PC-9 (cell line): ENCODE measurements around the gene SNRPA1. TPM values are rescaled to one million over a fixed set of nuclear protein-coding genes. Genes with fewer than 3 reads are reported as not detected.

Experiments used
- BruUV-seq: library from RNA; stranded (reverse); fragments of 400-500 nt; replicated peaks from 2 replicates; lab custom pipeline; 2021; lab: Mats Ljungman, UMichigan
- CTCF ChIA-PET: fragments of 300-600 bp; sonication (Branson Sonifier 250); formaldehyde crosslinking; loops from one replicate; lab custom pipeline; 2022; ENCODE audit warnings: antibody characterized with exemption; lab: Charles Lee
- POLR2A ChIA-PET: fragments of 300-600 bp; sonication (Branson Sonifier 250); formaldehyde crosslinking; loops from one replicate; lab custom pipeline; 2022; ENCODE audit warnings: antibody characterized with exemption; ENCODE audit not compliant: unreplicated experiment; lab: Charles Lee
- DNase-seq, 2 experiments: peaks; one replicate each; pipeline versions ENCODE4 v3.0.0 to v3.0.0-alpha.2; 2015 to 2022; ENCODE audit warnings: mixed read lengths in 1 of 2
- H2AFZ ChIP-seq: fragments of 200-600 bp; sonication (generic); 2 replicates; pipeline ENCODE4 v1.8.1; 2017; ENCODE audit warnings: antibody characterized with exemption
- H3F3A ChIP-seq: fragments of 200-600 bp; sonication (generic); 2 replicates; pipeline ENCODE4 v1.8.1; 2017; ENCODE audit warnings: antibody characterized with exemption, mild to moderate bottlenecking, low read depth; ENCODE audit not compliant: insufficient read depth
- H3K27ac ChIP-seq: fragments of 200-600 bp; sonication (generic); 2 replicates; pipeline ENCODE4 v1.6.1; 2016; ENCODE audit warnings: mixed run types
- H3K27me3 ChIP-seq: fragments of 200-600 bp; sonication (generic); 2 replicates; pipeline ENCODE4 v1.6.1; 2016; ENCODE audit warnings: low read depth, mixed run types; ENCODE audit not compliant: insufficient read depth
- H3K36me3 ChIP-seq: fragments of 200-600 bp; sonication (generic); 2 replicates; pipeline ENCODE4 v1.6.1; 2016; ENCODE audit warnings: low read depth, mixed run types
- H3K4me1 ChIP-seq: fragments of 200-600 bp; sonication (generic); replicated peaks from 2 replicates; pipeline ENCODE4 v1.6.1; 2016; ENCODE audit warnings: mixed run types; ENCODE audit not compliant: insufficient read depth
- H3K4me2 ChIP-seq: fragments of 200-600 bp; sonication (generic); 2 replicates; pipeline ENCODE4 v1.6.1; 2017; ENCODE audit warnings: mixed run types
- H3K4me3 ChIP-seq: fragments of 200-600 bp; sonication (generic); 2 replicates; pipeline ENCODE4 v1.6.1; 2016; ENCODE audit warnings: mixed run types
- H3K79me2 ChIP-seq: fragments of 200-600 bp; sonication (generic); 2 replicates; pipeline ENCODE4 v1.6.1; 2017; ENCODE audit warnings: low read depth, mixed run types
- H3K9me2 ChIP-seq: fragments of 200-600 bp; sonication (generic); 2 replicates; pipeline ENCODE4 v1.8.1; 2017; ENCODE audit warnings: mild to moderate bottlenecking; ENCODE audit not compliant: insufficient read depth
- H3K9me3 ChIP-seq: fragments of 200-600 bp; sonication (generic); 2 replicates; pipeline ENCODE4 v1.8.1; 2016; ENCODE audit warnings: low read depth; ENCODE audit not compliant: insufficient read depth
- H4K20me1 ChIP-seq: fragments of 200-600 bp; sonication (generic); 2 replicates; pipeline ENCODE4 v1.8.1; 2017; ENCODE audit not compliant: insufficient read depth
- CTCF ChIP-seq: fragments of 200-600 bp; sonication (generic); conservative IDR thresholded peaks from 2 replicates; pipeline ENCODE4 v1.6.1; 2017; ENCODE audit warnings: mixed run types, antibody characterized with exemption, mild to moderate bottlenecking, moderate library complexity
- EZH2 ChIP-seq: fragments of 200-600 bp; sonication (generic); IDR thresholded peaks from 2 replicates; pipeline ENCODE4 v1.8.0; 2017; ENCODE audit warnings: antibody characterized with exemption, low read depth
- intact Hi-C: fragments of 100-400 bp; cut with micrococcal nuclease; formaldehyde crosslinking; loops from one replicate; pipeline ENCODE4 v1.10.0; 2022; ENCODE audit not compliant: unreplicated experiment
- total RNA-seq: library from RNA; stranded (reverse); gene quantifications from 2 replicates; pipeline ENCODE4 v1.2.3, GENCODE V29; 2021

SNRPA1 gene
- total RNA-seq, 1 experiment from 2014 or later = 95.0 TPM

GRCh38 chr15:101327147-101327740 lies 32.2 kb upstream of the SNRPA1 start:
- Histone ChIP-seq H4K20me1 (no peaks in the 10 kb centered on the region), H3K79me2 (no peaks in the 10 kb centered on the region), H3K4me3 (no peak overlapping the region), H2AFZ (no peak overlapping the region), H3F3A (no peaks in the 10 kb centered on the region), H3K4me1 (no peaks in the 10 kb centered on the region), H3K9me3 (no peaks in the 10 kb centered on the region), H3K27ac (no peak overlapping the region), H3K4me2 (no peak overlapping the region), H3K36me3 (no peaks in the 10 kb centered on the region), H3K9me2 (no peaks in the 10 kb centered on the region), H3K27me3 (no peaks in the 10 kb centered on the region)
- CTCF ChIA-PET = no interaction called here
- intact Hi-C loops = no loop called here
- POLR2A ChIA-PET = no interaction called here
- TF ChIP-seq EZH2 = no peak
- TF ChIP-seq CTCF = no peak
- DNase-seq = no peak
- BruUV-seq = no TSS peak

GRCh38 chr15:101326462-101327146 lies 31.6 kb upstream of the SNRPA1 start:
- Histone ChIP-seq H2AFZ (no peak overlapping the region), H3K9me3 (no peaks in the 10 kb centered on the region), H3K27me3 (no peaks in the 10 kb centered on the region), H3K4me2 (no peak overlapping the region), H3K27ac (no peak overlapping the region), H3K36me3 (no peaks in the 10 kb centered on the region), H4K20me1 (no peaks in the 10 kb centered on the region), H3K79me2 (no peaks in the 10 kb centered on the region), H3K4me1 (no peaks in the 10 kb centered on the region), H3K4me3 (no peak overlapping the region), H3F3A (no peaks in the 10 kb centered on the region), H3K9me2 (no peaks in the 10 kb centered on the region)
- ChIA-PET CTCF (no interaction called here), POLR2A (no interaction called here)
- TF ChIP-seq EZH2 = no peak
- DNase-seq = no peak
- intact Hi-C loops = no loop called here
- BruUV-seq = no TSS peak

GRCh38 chr15:101326026-101326315 lies 30.9 kb upstream of the SNRPA1 start:
- Histone ChIP-seq H3K9me3 (no peaks in the 10 kb centered on the region), H3K4me2 (no peak overlapping the region), H3F3A (no peaks in the 10 kb centered on the region), H3K27ac (no peak overlapping the region), H3K79me2 (no peaks in the 10 kb centered on the region), H3K27me3 (no peaks in the 10 kb centered on the region), H2AFZ (no peak overlapping the region), H4K20me1 (no peaks in the 10 kb centered on the region), H3K9me2 (no peaks in the 10 kb centered on the region), H3K36me3 (no peaks in the 10 kb centered on the region), H3K4me1 (no peaks in the 10 kb centered on the region), H3K4me3 (no peak overlapping the region)
- ChIA-PET CTCF (no interaction called here), POLR2A (interaction anchor here (0.7 kb wide), 1 partner anchor 46 kb away, joined by 4 read pairs; no protein-coding TSS in a partner anchor)
- BruUV-seq = no TSS peak
- intact Hi-C loops = no loop called here
- TF ChIP-seq EZH2 (no peak), CTCF (no peak)
- no peak for DNase-seq
